Left lung (tissue), 10 donors: ENCODE data around the gene CTSL. TPM values are rescaled to one million over a fixed set of nuclear protein-coding genes. Genes with fewer than 3 reads are reported as not detected.

Experiments used
- ATAC-seq: fragments of 200-7000 bp; cut with Tn5 transposase; one replicate; pipeline ENCODE4 v1.9.1; 2020; ENCODE audit warnings: moderate library complexity
- DNase-seq, 4 donors: peaks; one replicate each; pipeline ENCODE4 v3.0.0-alpha.2; 2013 to 2020
- H3K27ac ChIP-seq, 2 donors: fragments of 200-600 bp; sonication (generic) in 1 of 2; one replicate each; pipeline versions ENCODE4 v1.5.0 to v1.8.0; 2020 to 2021
- H3K27me3 ChIP-seq, 2 donors: fragments of 200-600 bp; sonication (generic) in 1 of 2; one replicate each; pipeline versions ENCODE4 v1.5.0 to v1.8.0; 2020 to 2021
- H3K36me3 ChIP-seq, 2 donors: fragments of 200-600 bp; sonication (generic) in 1 of 2; one replicate each; pipeline versions ENCODE4 v1.5.0 to v1.8.0; 2020 to 2021
- H3K4me1 ChIP-seq, 2 donors: fragments of 200-600 bp; one replicate each; pipeline ENCODE4 v1.8.0; 2021
- H3K4me3 ChIP-seq, 2 donors: fragments of 200-600 bp; sonication (generic) in 1 of 2; one replicate each; pipeline versions ENCODE4 v1.5.0 to v1.8.0; 2020 to 2021; ENCODE audit warnings: mild to moderate bottlenecking in 1 of 2
- H3K9me3 ChIP-seq, 2 donors: fragments of 200-600 bp; sonication (generic) in 1 of 2; one replicate each; pipeline versions ENCODE4 v1.5.0 to v1.8.0; 2020 to 2021
- intact Hi-C, 2 donors: fragments of 100-400 bp; cut with DNase I; formaldehyde crosslinking; loops; one replicate each; pipeline versions ENCODE4 v1.11.2 to v1.14.2; 2022
- polyA plus RNA-seq, 6 donors: library from polyadenylated mRNA; unstranded; fragments of 120-200 nt; gene quantifications; one replicate each; pipeline ENCODE4 v1.2.1, GENCODE V29; 2013; ENCODE audit not compliant: insufficient read length in 6 of 6
- total RNA-seq, 2 donors: library from RNA; stranded (reverse); fragmentation: NEBNext Ultra II Directional; extraction: Animal tissue kit (Norgen Biotek cat#: 25700); gene quantifications; one replicate each; pipeline ENCODE4 v1.2.1, GENCODE V29; 2021
- TF ChIP-seq, protein P1 (sequence below), 2 donors: fragments of 200-600 bp; sonication (generic) in 1 of 2; IDR thresholded peaks; one replicate each; pipeline versions ENCODE4 v1.5.0 to v1.8.0; 2021; ENCODE audit warnings: antibody characterized with exemption in 2 of 2
- donor health status: DM: no; HTN: yes; CAD: no.
- donor health status: DM: no; HTN: no; CAD: no.

The CTSL gene
- total and polyA plus RNA-seq, 8 donors, result 69.6 to 565 (median 75.1) TPM

GRCh38 chr9:87678650-87679355 is 47.1 kb upstream of the CTSL start:
- ATAC-seq (peak; percentile 54), DNase-seq (peak in 2 of 4 donors; percentile 60 to 79)
- TF ChIP-seq, protein P1, sequence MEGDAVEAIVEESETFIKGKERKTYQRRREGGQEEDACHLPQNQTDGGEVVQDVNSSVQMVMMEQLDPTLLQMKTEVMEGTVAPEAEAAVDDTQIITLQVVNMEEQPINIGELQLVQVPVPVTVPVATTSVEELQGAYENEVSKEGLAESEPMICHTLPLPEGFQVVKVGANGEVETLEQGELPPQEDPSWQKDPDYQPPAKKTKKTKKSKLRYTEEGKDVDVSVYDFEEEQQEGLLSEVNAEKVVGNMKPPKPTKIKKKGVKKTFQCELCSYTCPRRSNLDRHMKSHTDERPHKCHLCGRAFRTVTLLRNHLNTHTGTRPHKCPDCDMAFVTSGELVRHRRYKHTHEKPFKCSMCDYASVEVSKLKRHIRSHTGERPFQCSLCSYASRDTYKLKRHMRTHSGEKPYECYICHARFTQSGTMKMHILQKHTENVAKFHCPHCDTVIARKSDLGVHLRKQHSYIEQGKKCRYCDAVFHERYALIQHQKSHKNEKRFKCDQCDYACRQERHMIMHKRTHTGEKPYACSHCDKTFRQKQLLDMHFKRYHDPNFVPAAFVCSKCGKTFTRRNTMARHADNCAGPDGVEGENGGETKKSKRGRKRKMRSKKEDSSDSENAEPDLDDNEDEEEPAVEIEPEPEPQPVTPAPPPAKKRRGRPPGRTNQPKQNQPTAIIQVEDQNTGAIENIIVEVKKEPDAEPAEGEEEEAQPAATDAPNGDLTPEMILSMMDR (IDR thresholded peaks at IDR 0.05), result peak; percentile 69 to 82
- peaks cover 0 to 10% of the 10 kb centered on the region in 2 donors for H3K4me1 ChIP-seq
- no peak overlapping the region for H3K27ac ChIP-seq
- H3K27me3 ChIP-seq, result no peaks in the 10 kb centered on the region
- H3K9me3 ChIP-seq, result no peaks in the 10 kb centered on the region
- intact Hi-C loops, result no loop called here
- H3K36me3 ChIP-seq, result peaks cover 0 to 19% of the 10 kb centered on the region in 2 donors
- H3K4me3 ChIP-seq, result no peak overlapping the region

DNA sequence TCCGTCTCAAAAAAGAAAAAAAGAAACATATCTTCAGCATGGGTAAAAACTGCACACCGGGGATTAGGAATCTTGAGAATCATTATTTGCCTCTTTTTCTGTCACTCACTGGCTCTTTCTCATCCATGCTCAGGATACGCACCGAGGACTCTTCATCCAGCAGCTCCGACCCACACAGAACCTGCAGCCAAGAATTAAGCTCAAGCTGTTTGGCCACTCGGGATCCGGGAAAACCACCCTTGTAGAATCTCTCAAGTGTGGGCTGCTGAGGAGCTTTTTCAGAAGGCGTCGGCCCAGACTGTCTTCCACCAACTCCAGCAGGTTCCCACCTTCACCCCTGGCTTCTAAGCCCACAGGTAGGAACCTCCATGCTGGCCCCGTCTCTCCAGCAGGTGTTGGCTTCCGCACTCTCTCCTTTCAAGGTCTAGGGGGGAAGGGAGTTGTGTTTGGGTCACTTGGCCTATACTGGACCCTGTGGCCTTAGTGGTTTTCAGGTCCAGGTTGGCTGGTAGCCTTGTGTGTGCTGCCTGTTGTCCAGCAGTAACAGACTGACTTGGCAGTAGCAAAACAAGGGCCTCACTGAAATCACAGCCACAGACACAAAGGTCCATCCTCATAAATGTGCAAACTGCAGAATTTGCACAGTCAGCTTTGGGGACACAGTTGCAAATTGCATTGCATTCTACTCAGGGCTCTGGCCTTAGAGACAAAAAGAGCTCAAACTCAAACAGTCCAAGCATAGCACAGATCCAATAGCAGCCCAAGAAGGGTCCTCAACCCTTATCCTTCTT is 44.5 kb upstream of the CTSL start:
- TF ChIP-seq, protein P1 (IDR thresholded peaks at IDR 0.05), result no peak
- Histone ChIP-seq H3K27me3 (no peaks in the 10 kb centered on the region), H3K4me3 (no peak overlapping the region), H3K4me1 (peaks cover 8 to 27% of the 10 kb centered on the region in 2 donors), H3K36me3 (peaks cover 0 to 26% of the 10 kb centered on the region in 2 donors), H3K9me3 (no peaks in the 10 kb centered on the region), H3K27ac (no peak overlapping the region)
- DNase-seq (no peak), ATAC-seq (no peak)
- intact Hi-C loops, result loop anchor here in 1 of 2 donors (10.0 kb wide), 1 partner anchor 133 kb away; no protein-coding TSS in a partner anchor

GRCh38 chr9:87682085-87682484 is 43.8 kb upstream of the CTSL start:
- no peaks in the 10 kb centered on the region for H3K27me3 ChIP-seq
- H3K4me3 ChIP-seq, result no peak overlapping the region
- H3K4me1 ChIP-seq, result peaks cover 8 to 21% of the 10 kb centered on the region in 2 donors
- DNase-seq (no peak), ATAC-seq (no peak)
- H3K27ac ChIP-seq, result no peak overlapping the region
- peaks cover 0 to 30% of the 10 kb centered on the region in 2 donors for H3K36me3 ChIP-seq
- no peaks in the 10 kb centered on the region for H3K9me3 ChIP-seq
- intact Hi-C loops, result loop anchor here in 1 of 2 donors (10.0 kb wide), 1 partner anchor 133 kb away; no protein-coding TSS in a partner anchor
- TF ChIP-seq, protein P1 (IDR thresholded peaks at IDR 0.05), result no peak

DNA sequence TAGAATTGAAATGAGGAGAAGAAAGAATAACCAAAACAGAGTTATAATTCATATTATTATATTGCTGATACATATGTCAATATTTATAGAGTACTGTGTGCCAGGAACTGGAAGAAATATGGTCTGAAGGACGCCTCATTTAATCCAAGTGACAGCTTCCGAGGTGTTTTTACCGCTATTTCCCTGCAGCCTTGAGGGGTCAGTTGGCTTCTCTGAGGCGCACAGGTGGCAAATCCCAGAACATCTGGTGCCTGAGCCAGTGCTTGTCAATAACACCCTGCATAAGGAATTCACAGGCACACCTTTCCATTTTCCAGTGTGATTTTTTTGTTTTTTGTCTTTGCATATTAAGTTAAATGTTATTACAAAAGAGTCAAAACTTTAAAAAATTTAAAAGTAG is 43.3 kb upstream of the CTSL start:
- no peak for DNase-seq
- Histone ChIP-seq H3K27ac (no peak overlapping the region), H3K4me1 (peaks cover 8 to 19% of the 10 kb centered on the region in 2 donors), H3K27me3 (no peaks in the 10 kb centered on the region), H3K9me3 (no peaks in the 10 kb centered on the region), H3K36me3 (peaks cover 0 to 30% of the 10 kb centered on the region in 2 donors), H3K4me3 (no peak overlapping the region)
- intact Hi-C loops, result loop anchor here in 1 of 2 donors (10.0 kb wide), 1 partner anchor 132 kb away; no protein-coding TSS in a partner anchor
- TF ChIP-seq, protein P1 (IDR thresholded peaks at IDR 0.05), result no peak
- ATAC-seq, result no peak
